GM12878 (cell line): ENCODE data around the gene TGM6.

Experiments used
- ATF3 ChIP-seq: IDR thresholded peaks from 2 replicates; pipeline ENCODE4 v1.6.1; 2011; ENCODE audit warnings: low read depth, mild to moderate bottlenecking, low read length, moderate library complexity, borderline replicate concordance; ENCODE audit errors: extremely low read depth
- CHD2 ChIP-seq: IDR thresholded peaks from 2 replicates; pipeline ENCODE4 v1.6.1; 2011; ENCODE audit warnings: low read depth, low read length, improper control_type of control experiment, borderline replicate concordance
- CTCF ChIP-seq, 3 experiments: IDR thresholded peaks in 2 of 3; conservative IDR thresholded peaks in 1 of 3; 2 replicates each; pipeline ENCODE4 v1.5.1; 2011; ENCODE audit warnings: low read depth in 3 of 3, low read length in 3 of 3, mild to moderate bottlenecking in 3 of 3, control low read depth in 2 of 3, moderate library complexity in 2 of 3, inconsistent platforms in 1 of 3, mixed read lengths in 1 of 3; ENCODE audit not compliant: control insufficient read depth in 2 of 3, insufficient read depth in 1 of 3; ENCODE audit errors: extremely low read depth in 1 of 3
- DPF2 ChIP-seq: fragments of 450-650 bp; IDR thresholded peaks from 2 replicates; pipeline ENCODE4 v1.6.1; 2017; ENCODE audit warnings: mild to moderate bottlenecking
- ESRRA ChIP-seq: IDR thresholded peaks from 2 replicates; pipeline ENCODE4 v1.6.1; 2012; ENCODE audit warnings: mild to moderate bottlenecking, low read length, improper control_type of control experiment
- EZH2 ChIP-seq: IDR thresholded peaks from 2 replicates; pipeline ENCODE4 v1.6.1; 2012; ENCODE audit warnings: low read depth, mild to moderate bottlenecking, control low read depth, inconsistent platforms, low read length, borderline replicate concordance; ENCODE audit not compliant: control insufficient read depth
- FOXK2 ChIP-seq: fragments of 450-650 bp; IDR thresholded peaks from 2 replicates; pipeline ENCODE4 v1.6.1; 2017; ENCODE audit warnings: mild to moderate bottlenecking, moderate library complexity
- RAD21 ChIP-seq: IDR thresholded peaks from 2 replicates; pipeline ENCODE4 v1.6.1; 2011; ENCODE audit warnings: mild to moderate bottlenecking, low read depth, low read length, moderate library complexity; ENCODE audit not compliant: insufficient read depth
- REST ChIP-seq: IDR thresholded peaks from 2 replicates; pipeline ENCODE4 v1.6.1; 2012; ENCODE audit warnings: mild to moderate bottlenecking, low read depth, low read length
- SUZ12 ChIP-seq: fragments of 200-600 bp; sonication (generic); IDR thresholded peaks from one replicate; pipeline ENCODE4 v1.6.1; 2018; ENCODE audit warnings: antibody characterized with exemption, mild to moderate bottlenecking; ENCODE audit not compliant: unreplicated experiment
- ZBTB11 ChIP-seq: fragments of 450-650 bp; formaldehyde crosslinking; IDR thresholded peaks from 2 replicates; pipeline ENCODE4 v1.5.0; 2022; ENCODE audit warnings: mild to moderate bottlenecking, missing genetic modification characterization
- ZNF274 ChIP-seq: IDR thresholded peaks from one replicate; pipeline ENCODE4 v1.8.0; 2011; ENCODE audit not compliant: insufficient read length, insufficient read depth

GRCh38 chr20:2361035-2361593 lies 19.6 kb upstream of the TGM6 start:
- no peak for TF ChIP-seq CHD2
- TF ChIP-seq DPF2: no peak
- TF ChIP-seq ZNF274: no peak
- TF ChIP-seq ESRRA: no peak
- TF ChIP-seq CTCF (IDR thresholded peaks at IDR 0.05 in 2 of 3, conservative IDR thresholded peaks at IDR 0.05 in 1 of 3; ENCODE audit: control insufficient read depth in 2 of 3, extremely low read depth in 1 of 3, insufficient read depth in 1 of 3, low read depth in 3 of 3, low read length in 3 of 3): no peak
- TF ChIP-seq SUZ12: no peak
- no peak for TF ChIP-seq REST
- no peak for TF ChIP-seq ATF3
- no peak for TF ChIP-seq EZH2
- TF ChIP-seq ZBTB11 (CRISPR knock-in tag): no peak
- TF ChIP-seq FOXK2: no peak
- TF ChIP-seq RAD21: no peak
